ENCODE data around the gene C14orf119. TPM values are rescaled to one million over a fixed set of nuclear protein-coding genes. Genes with fewer than 3 reads are reported as not detected.
A peak's percentile ranks its signal among the peaks of the same experiment; 100 is the strongest.

The C14orf119 gene
- total and polyA plus RNA-seq, 9 of the 15 experiments (the other 6 are each of a cell fraction or from before 2014, with no cell fraction given), result 36.7 to 251 (median 51.8) TPM

- TF ChIP-seq REST (IDR thresholded peaks at IDR 0.05; ENCODE audit: borderline replicate concordance) (peak; percentile 87), REST (CRISPR knock-in tag; IDR thresholded peaks at IDR 0.05; ENCODE audit: low read depth) (no peak), ZNF561 (CRISPR knock-in tag; conservative IDR thresholded peaks at IDR 0.05) (no peak), ZZZ3 (IDR thresholded peaks at IDR 0.05) (no peak), SMARCB1 (IDR thresholded peaks at IDR 0.05; ENCODE audit: insufficient read length, low read depth) (no peak), TSC22D4 (tag; IDR thresholded peaks at IDR 0.05) (no peak), HOXB6 (CRISPR knock-in tag; IDR thresholded peaks at IDR 0.05; ENCODE audit: borderline replicate concordance) (no peak), MTA1 (IDR thresholded peaks at IDR 0.05; ENCODE audit: borderline replicate concordance) (no peak), RAD21 (CRISPR knock-in tag; conservative IDR thresholded peaks at IDR 0.05 in 1 of 2, IDR thresholded peaks at IDR 0.05 in 1 of 2) (peak; percentile 66 to 89), NFIC (IDR thresholded peaks at IDR 0.05) (0 out of 2 replicates have a peak, but pooled peaks have one; percentile 18), POLR2G (IDR thresholded peaks at IDR 0.05; ENCODE audit: low read depth, low read length) (no peak), ZNF668 (CRISPR knock-in tag; IDR thresholded peaks at IDR 0.05) (no peak), NR2F6 (CRISPR knock-in tag; IDR thresholded peaks at IDR 0.05) (no peak), CC2D1A (IDR thresholded peaks at IDR 0.05) (peak; percentile 69; the same call in 1 of the 2 replicates)
- TF ChIP-seq, protein P1, sequence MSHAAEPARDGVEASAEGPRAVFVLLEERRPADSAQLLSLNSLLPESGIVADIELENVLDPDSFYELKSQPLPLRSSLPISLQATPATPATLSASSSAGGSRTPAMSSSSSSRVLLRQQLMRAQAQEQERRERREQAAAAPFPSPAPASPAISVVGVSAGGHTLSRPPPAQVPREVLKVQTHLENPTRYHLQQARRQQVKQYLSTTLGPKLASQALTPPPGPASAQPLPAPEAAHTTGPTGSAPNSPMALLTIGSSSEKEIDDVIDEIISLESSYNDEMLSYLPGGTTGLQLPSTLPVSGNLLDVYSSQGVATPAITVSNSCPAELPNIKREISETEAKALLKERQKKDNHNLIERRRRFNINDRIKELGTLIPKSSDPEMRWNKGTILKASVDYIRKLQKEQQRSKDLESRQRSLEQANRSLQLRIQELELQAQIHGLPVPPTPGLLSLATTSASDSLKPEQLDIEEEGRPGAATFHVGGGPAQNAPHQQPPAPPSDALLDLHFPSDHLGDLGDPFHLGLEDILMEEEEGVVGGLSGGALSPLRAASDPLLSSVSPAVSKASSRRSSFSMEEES (CRISPR knock-in tag; IDR thresholded peaks at IDR 0.05), result no peak
- TF ChIP-seq, protein P2, sequence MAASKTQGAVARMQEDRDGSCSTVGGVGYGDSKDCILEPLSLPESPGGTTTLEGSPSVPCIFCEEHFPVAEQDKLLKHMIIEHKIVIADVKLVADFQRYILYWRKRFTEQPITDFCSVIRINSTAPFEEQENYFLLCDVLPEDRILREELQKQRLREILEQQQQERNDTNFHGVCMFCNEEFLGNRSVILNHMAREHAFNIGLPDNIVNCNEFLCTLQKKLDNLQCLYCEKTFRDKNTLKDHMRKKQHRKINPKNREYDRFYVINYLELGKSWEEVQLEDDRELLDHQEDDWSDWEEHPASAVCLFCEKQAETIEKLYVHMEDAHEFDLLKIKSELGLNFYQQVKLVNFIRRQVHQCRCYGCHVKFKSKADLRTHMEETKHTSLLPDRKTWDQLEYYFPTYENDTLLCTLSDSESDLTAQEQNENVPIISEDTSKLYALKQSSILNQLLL (CRISPR knock-in tag; IDR thresholded peaks at IDR 0.05; ENCODE audit: borderline replicate concordance), result no peak
Measured at GRCh38 chr14:23052182-23052623, 43.1 kb upstream of the C14orf119 start (continued).

Measured in K562 (cell line).